ENCODE data around the gene ANO10. TPM values are rescaled to one million over a fixed set of nuclear protein-coding genes. Genes with fewer than 3 reads are reported as not detected.

Gene ANO10
- total and polyA plus RNA-seq, 2 of the 8 experiments (the other 6 are each of a cell fraction or from before 2014, with no cell fraction given), result 38.0 to 53.2 TPM

DNA sequence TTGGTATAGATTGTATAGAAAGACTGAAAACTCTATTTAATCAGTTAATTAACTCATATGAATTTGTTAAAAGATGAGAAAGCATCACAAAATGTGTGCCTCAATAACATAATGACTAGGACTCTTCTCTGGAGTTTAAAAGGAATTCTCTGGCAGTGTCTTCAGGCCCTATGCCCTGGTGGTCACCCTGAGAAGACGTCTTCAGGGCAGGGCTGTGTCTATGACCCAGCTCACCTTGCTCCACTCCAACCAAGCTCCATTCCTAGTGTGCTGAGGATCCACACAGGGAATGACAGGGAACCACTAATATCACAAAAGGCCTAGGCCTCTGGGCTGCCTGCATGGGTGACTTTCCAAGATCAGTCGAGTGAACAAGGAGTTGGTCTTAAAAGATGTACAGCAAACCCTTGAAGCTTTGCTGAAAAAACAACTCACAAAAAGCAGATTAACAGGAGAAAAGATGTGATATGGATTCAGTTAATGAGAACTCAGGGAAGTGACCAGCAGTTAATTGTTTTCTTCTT lies 178.9 kb downstream of the ANO10 start:
- H3K79me1 ChIP-seq (ENCODE audit: low read depth, low read length), result no peaks in the 10 kb centered on the region
- 0 out of 2 replicates have a peak overlapping the region, but pooled peaks have one; percentile 10 for H2BK5ac ChIP-seq (ENCODE audit: low read depth, low read length)
- H3K27ac ChIP-seq (ENCODE audit: low read depth, low read length), result no peak overlapping the region
- TF ChIP-seq TEAD4 (IDR thresholded peaks at IDR 0.05; ENCODE audit: low read depth, low read length), result no peak
- TF ChIP-seq, protein P1, sequence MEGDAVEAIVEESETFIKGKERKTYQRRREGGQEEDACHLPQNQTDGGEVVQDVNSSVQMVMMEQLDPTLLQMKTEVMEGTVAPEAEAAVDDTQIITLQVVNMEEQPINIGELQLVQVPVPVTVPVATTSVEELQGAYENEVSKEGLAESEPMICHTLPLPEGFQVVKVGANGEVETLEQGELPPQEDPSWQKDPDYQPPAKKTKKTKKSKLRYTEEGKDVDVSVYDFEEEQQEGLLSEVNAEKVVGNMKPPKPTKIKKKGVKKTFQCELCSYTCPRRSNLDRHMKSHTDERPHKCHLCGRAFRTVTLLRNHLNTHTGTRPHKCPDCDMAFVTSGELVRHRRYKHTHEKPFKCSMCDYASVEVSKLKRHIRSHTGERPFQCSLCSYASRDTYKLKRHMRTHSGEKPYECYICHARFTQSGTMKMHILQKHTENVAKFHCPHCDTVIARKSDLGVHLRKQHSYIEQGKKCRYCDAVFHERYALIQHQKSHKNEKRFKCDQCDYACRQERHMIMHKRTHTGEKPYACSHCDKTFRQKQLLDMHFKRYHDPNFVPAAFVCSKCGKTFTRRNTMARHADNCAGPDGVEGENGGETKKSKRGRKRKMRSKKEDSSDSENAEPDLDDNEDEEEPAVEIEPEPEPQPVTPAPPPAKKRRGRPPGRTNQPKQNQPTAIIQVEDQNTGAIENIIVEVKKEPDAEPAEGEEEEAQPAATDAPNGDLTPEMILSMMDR (IDR thresholded peaks at IDR 0.05; ENCODE audit: control extremely low read depth in 1 of 3, insufficient read depth in 1 of 3, low read depth in 1 of 3, low read length in 3 of 3), result peak; percentile 4 to 33 (median 20); a peak in 2 of 4 replicates
- H4K20me1 ChIP-seq (replicated peaks in 1 of 2; ENCODE audit: control insufficient read depth in 1 of 2, insufficient read depth in 2 of 2, low read length in 2 of 2), result no peaks in the 10 kb centered on the region
- no peak overlapping the region for H4K91ac ChIP-seq (replicated peaks; ENCODE audit: insufficient read length, low read length)
- H2BK15ac ChIP-seq (ENCODE audit: low read length), result no peak overlapping the region
- H2AFZ ChIP-seq (ENCODE audit: low read length), result no peak overlapping the region
- H3K4ac ChIP-seq (replicated peaks; ENCODE audit: insufficient read length, low read depth, low read length), result no peak overlapping the region
- H2AK5ac ChIP-seq (ENCODE audit: low read depth, low read length), result no peak overlapping the region
- H4K5ac ChIP-seq (ENCODE audit: insufficient read length, low read depth, low read length), result no peak overlapping the region
- H3K56ac ChIP-seq (replicated peaks; ENCODE audit: insufficient read length, low read depth, low read length), result no peak overlapping the region
- no peak overlapping the region for H4K8ac ChIP-seq (ENCODE audit: extremely low read depth, insufficient read depth, low read length)
- WGBS, 2 experiments (ENCODE audit: extremely low coverage in 1 of 2, insufficient coverage in 1 of 2, insufficient read length in 1 of 2, insufficient replicate concordance in 2 of 2, low coverage in 1 of 2, low lambda C conversion rate in 2 of 2, missing lambda C conversion rate in 1 of 2), result 89% methylated on average over 2 of the region's 2 CpGs; no CpG with 5 or more reads in 1 of the 2 experiments
- DNase-seq (ENCODE audit: low read depth in 1 of 2, low spot score in 2 of 2) (no peak), FAIRE-seq (no peak)
- ChIA-PET CTCF (ENCODE audit: partially characterized antibody) (interaction anchor here (1.1 kb wide), 1 partner anchor 25 kb away, joined by 3 read pairs; no protein-coding TSS in a partner anchor), POLR2A (ENCODE audit: partially characterized antibody) (no interaction called here)
- H3K9me3 ChIP-seq (ENCODE audit: insufficient read depth in 2 of 2, low read depth in 1 of 2, low read length in 1 of 2), result no peaks in the 10 kb centered on the region
- H3K14ac ChIP-seq (ENCODE audit: insufficient read length), result no peak overlapping the region
- no peak overlapping the region for H2BK120ac ChIP-seq (replicated peaks; ENCODE audit: low read depth, low read length)
- H3K27me3 ChIP-seq (replicated peaks in 1 of 4; ENCODE audit: control insufficient read depth in 3 of 4, extremely low read depth in 1 of 4, insufficient read depth in 3 of 4, low read length in 3 of 4), result no peaks in the 10 kb centered on the region
- H3K23me2 ChIP-seq (ENCODE audit: low read depth, low read length), result no peaks in the 10 kb centered on the region
- H2BK12ac ChIP-seq (ENCODE audit: low read depth, low read length), result no peak overlapping the region
- H3K18ac ChIP-seq (ENCODE audit: extremely low read depth, low read length), result no peak overlapping the region
- H3K23ac ChIP-seq (ENCODE audit: insufficient read length), result no peak overlapping the region
- H2BK20ac ChIP-seq (ENCODE audit: low read length), result no peak overlapping the region
- no peak overlapping the region for H3K9ac ChIP-seq (replicated peaks in 1 of 4; ENCODE audit: extremely low read depth in 1 of 4, low read depth in 3 of 4, low read length in 3 of 4)
- no peaks in the 10 kb centered on the region for H3K79me2 ChIP-seq (ENCODE audit: control insufficient read depth in 1 of 2, insufficient read depth in 2 of 2, low read length in 2 of 2)
- H3K4me2 ChIP-seq (ENCODE audit: insufficient read depth in 1 of 2, low read depth in 2 of 2, low read length in 2 of 2), result no peak overlapping the region
- no peaks in the 10 kb centered on the region; a peak in 1 of 7 replicates for H3K4me1 ChIP-seq (replicated peaks in 1 of 4; ENCODE audit: control insufficient read depth in 3 of 4, insufficient read depth in 4 of 4, low read length in 3 of 4)
- no peak overlapping the region for H3K4me3 ChIP-seq (ENCODE audit: extremely low read depth in 1 of 4, insufficient read depth in 2 of 4, low read depth in 3 of 4, low read length in 4 of 4)
- no peaks in the 10 kb centered on the region for H3K36me3 ChIP-seq (ENCODE audit: control insufficient read depth in 2 of 4, insufficient read depth in 4 of 4, low read length in 3 of 4)

Data from H1 (cell line).